Sigmoid colon (tissue), 7 donors: ENCODE measurements around the gene SLC25A11. TPM values are rescaled to one million over a fixed set of nuclear protein-coding genes. Genes with fewer than 3 reads are reported as not detected.

Experiments
- DNase-seq: peaks from one replicate; pipeline ENCODE4 v3.0.0-alpha.2; 2019
- H3K27ac ChIP-seq, 4 donors: fragments of 200-600 bp; sonication (generic); one replicate each; pipeline ENCODE4 v1.5.1; 2016 to 2019; ENCODE audit warnings: mild to moderate bottlenecking in 1 of 4
- H3K27me3 ChIP-seq, 3 donors: fragments of 200-600 bp; sonication (generic); one replicate each; pipeline ENCODE4 v1.5.1; 2019; ENCODE audit warnings: mild to moderate bottlenecking in 1 of 3
- H3K36me3 ChIP-seq, 4 donors: fragments of 200-600 bp; sonication (generic); one replicate each; pipeline ENCODE4 v1.5.1; 2016 to 2019
- H3K4me1 ChIP-seq, 4 donors: fragments of 200-600 bp; sonication (generic); one replicate each; pipeline ENCODE4 v1.5.1; 2017 to 2019
- H3K4me3 ChIP-seq, 4 donors: fragments of 200-600 bp; sonication (generic); one replicate each; pipeline ENCODE4 v1.5.1; 2017 to 2019; ENCODE audit warnings: mild to moderate bottlenecking in 2 of 4, moderate library complexity in 1 of 4
- H3K9me3 ChIP-seq, 4 donors: fragments of 200-600 bp in 3 of 4; sonication (generic) in 3 of 4; one replicate each; pipeline versions ENCODE4 v1.5.1 to v1.6.1; 2013 to 2019
- CTCF ChIP-seq, 4 experiments: fragments of 450-650 bp in 3 of 4; fragments of 200-600 bp in 1 of 4; IDR thresholded peaks; one replicate each; pipeline ENCODE4 v1.5.1; 2016 to 2019; ENCODE audit warnings: antibody characterized with exemption in 4 of 4, mild to moderate bottlenecking in 3 of 4, moderate library complexity in 2 of 4
- EP300 ChIP-seq, 4 donors: sonication (generic); formaldehyde crosslinking; IDR thresholded peaks; one replicate each; pipeline ENCODE4 v1.6.1; 2017; ENCODE audit warnings: antibody characterized with exemption in 4 of 4
- POLR2A ChIP-seq, 2 donors: fragments of 450-650 bp; IDR thresholded peaks; one replicate each; pipeline ENCODE4 v1.6.1; 2016; ENCODE audit warnings: antibody characterized with exemption in 2 of 2, mild to moderate bottlenecking in 2 of 2, moderate library complexity in 2 of 2
- POLR2AphosphoS5 ChIP-seq, 4 donors: sonication (generic); formaldehyde crosslinking; IDR thresholded peaks; one replicate each; pipeline ENCODE4 v1.6.1; 2017; ENCODE audit warnings: antibody characterized with exemption in 4 of 4
- WGBS, 2 donors: extraction: QIAGEN DNeasy Blood & Tissue Kit; methylation state at CpG; one replicate each; pipeline ENCODE4 v1.1.7; 2013; 5-methylcytosine and 5-hydroxymethylcytosine counted together
- intact Hi-C: fragments of 100-400 bp; cut with DNase I; formaldehyde crosslinking; loops from one replicate; pipeline ENCODE4 v1.15.1; 2023
- polyA plus RNA-seq, 3 donors: library from polyadenylated mRNA; stranded (reverse); fragments of 200-250 nt; gene quantifications; one replicate each; pipeline ENCODE4 v1.2.3, GENCODE V29; 2013
- total RNA-seq, 4 donors: library from RNA; depleted of rRNA; stranded (reverse); fragments of >200 nt; gene quantifications; one replicate each; pipeline ENCODE4 v1.1.0, GENCODE V29; 2016
- donor health status: healthy with polysubstance abuse.
- donor health status: Bipolar disorder and iron deficiency.
- donor health status: healthy.

SLC25A11 gene
- total and polyA plus RNA-seq, 7 donors = 41.0 to 82.8 (median 57.7) TPM

DNA sequence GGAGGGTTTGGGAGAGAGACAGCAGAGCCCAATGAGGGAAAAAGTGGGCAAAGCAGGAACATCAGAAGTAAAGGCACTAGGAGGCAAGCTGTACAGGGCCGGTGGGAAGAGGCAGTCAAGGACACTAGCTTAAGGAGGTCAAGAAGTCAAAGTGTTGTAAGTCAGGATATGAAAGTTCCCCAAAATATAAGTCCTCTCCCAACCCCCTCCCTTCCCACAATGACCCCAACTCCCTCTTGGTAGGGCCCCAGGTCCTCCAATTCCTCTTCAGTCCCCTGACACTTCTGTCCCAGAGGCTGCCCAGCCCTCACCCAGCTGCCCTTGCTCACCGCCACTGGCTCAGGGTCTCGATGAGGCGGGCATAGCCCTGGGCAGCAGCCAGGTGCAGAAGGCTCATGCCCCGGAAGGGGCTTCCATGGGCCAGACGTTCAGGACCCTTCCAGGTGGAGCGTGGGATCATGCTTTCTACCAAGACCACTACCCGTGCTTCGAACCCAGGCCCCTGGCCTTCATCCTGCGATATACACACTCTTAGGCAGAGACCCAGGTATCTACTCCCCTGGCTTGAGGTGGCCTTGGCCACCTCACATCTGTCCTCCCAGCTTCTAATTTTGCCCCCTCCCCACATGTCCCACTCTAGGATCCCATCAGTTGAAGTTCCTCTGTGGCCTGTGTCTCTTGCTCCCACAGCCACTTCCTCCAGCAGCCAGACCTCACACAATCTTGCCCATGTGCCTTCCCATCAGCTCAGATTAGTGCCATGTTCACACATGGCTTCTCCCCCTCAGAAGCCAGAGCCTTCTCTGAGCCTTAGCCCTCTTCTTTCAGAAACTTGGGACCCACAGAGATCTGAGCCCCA lies 33.6 kb upstream of the SLC25A11 start:
- Histone ChIP-seq H3K4me1 (peaks cover 0 to 33% (median 27%) of the 10 kb centered on the region in 4 donors), H3K27me3 (no peaks in the 10 kb centered on the region), H3K9me3 (no peaks in the 10 kb centered on the region), H3K27ac (peak overlapping the region in 3 of 4 donors; percentile 45 to 97 (median 48)), H3K36me3 (peaks cover 32 to 70% (median 48%) of the 10 kb centered on the region in 4 donors), H3K4me3 (no peak overlapping the region)
- WGBS, 2 donors = 91 to 93% methylated on average over 10 of the region's 10 CpGs
- TF ChIP-seq POLR2A (IDR thresholded peaks at IDR 0.05) = no peak
- TF ChIP-seq POLR2AphosphoS5 (IDR thresholded peaks at IDR 0.05) = no peak
- no peak for TF ChIP-seq EP300 (IDR thresholded peaks at IDR 0.05)
- no peak for TF ChIP-seq CTCF (IDR thresholded peaks at IDR 0.05)
- intact Hi-C loops = no loop called here
- peak; percentile 68 for DNase-seq

DNA sequence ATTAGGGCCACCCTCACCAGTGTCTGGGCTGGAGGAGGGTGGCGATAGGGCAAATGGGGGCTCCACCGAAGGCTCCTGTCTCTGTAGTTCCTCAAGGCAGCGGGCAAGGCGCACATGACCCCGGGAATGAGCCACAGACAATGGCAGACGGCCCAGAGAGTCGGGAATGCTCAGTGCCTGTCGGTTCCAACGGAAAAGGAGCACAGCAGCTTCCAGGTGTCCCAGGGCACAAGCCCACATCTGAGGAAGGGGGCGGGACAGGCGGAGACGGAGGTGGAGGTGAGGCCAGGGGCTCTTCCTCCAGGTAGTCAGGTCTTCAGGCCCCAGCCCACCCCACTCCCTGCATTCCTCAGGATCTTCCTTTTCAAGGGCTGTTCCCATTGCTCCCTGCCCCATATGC lies 32.9 kb upstream of the SLC25A11 start:
- H3K9me3 ChIP-seq = no peaks in the 10 kb centered on the region
- WGBS, 2 donors = 88 to 92% methylated on average over 12 of the region's 12 CpGs
- H3K27ac ChIP-seq = peak overlapping the region in 3 of 4 donors; percentile 45 to 97 (median 48)
- intact Hi-C loops = no loop called here
- TF ChIP-seq CTCF (IDR thresholded peaks at IDR 0.05) (no peak), EP300 (IDR thresholded peaks at IDR 0.05) (no peak), POLR2AphosphoS5 (IDR thresholded peaks at IDR 0.05) (no peak), POLR2A (IDR thresholded peaks at IDR 0.05) (no peak)
- no peak overlapping the region for H3K4me3 ChIP-seq
- peaks cover 0 to 35% (median 32%) of the 10 kb centered on the region in 4 donors for H3K4me1 ChIP-seq
- H3K27me3 ChIP-seq = no peaks in the 10 kb centered on the region
- peak; percentile 61 for DNase-seq
- peaks cover 30 to 62% (median 42%) of the 10 kb centered on the region in 4 donors for H3K36me3 ChIP-seq

- no peaks in the 10 kb centered on the region for H3K27me3 ChIP-seq
- 93 to 94% methylated on average over 12 of the region's 12 CpGs for WGBS, 2 donors
- H3K9me3 ChIP-seq = no peaks in the 10 kb centered on the region
- intact Hi-C loops = no loop called here
- peaks cover 0 to 35% (median 32%) of the 10 kb centered on the region in 4 donors for H3K4me1 ChIP-seq
- DNase-seq = peak; percentile 69
- H3K4me3 ChIP-seq = no peak overlapping the region
- H3K36me3 ChIP-seq = peaks cover 26 to 58% (median 38%) of the 10 kb centered on the region in 4 donors
- peak overlapping the region; percentile 31 to 97 (median 46) for H3K27ac ChIP-seq
- no peak for TF ChIP-seq EP300 (IDR thresholded peaks at IDR 0.05)
Observed at GRCh38 chr17:4972322-4972721, 32.5 kb upstream of the SLC25A11 start.

GRCh38 chr17:4971826-4972225 lies 32.0 kb upstream of the SLC25A11 start:
- Histone ChIP-seq H3K9me3 (no peaks in the 10 kb centered on the region), H3K27me3 (no peaks in the 10 kb centered on the region), H3K4me3 (no peak overlapping the region), H3K36me3 (peaks cover 21 to 53% (median 33%) of the 10 kb centered on the region in 4 donors), H3K4me1 (peaks cover 0 to 35% (median 32%) of the 10 kb centered on the region in 4 donors), H3K27ac (peak overlapping the region; percentile 31 to 97 (median 46))
- 91 to 93% methylated on average over 6 of the region's 6 CpGs for WGBS, 2 donors
- intact Hi-C loops = no loop called here
- TF ChIP-seq CTCF (IDR thresholded peaks at IDR 0.05) (no peak), POLR2AphosphoS5 (IDR thresholded peaks at IDR 0.05) (no peak), POLR2A (IDR thresholded peaks at IDR 0.05) (no peak), EP300 (IDR thresholded peaks at IDR 0.05) (no peak)
- peak; percentile 74 for DNase-seq

GRCh38 chr17:4970273-4970672 lies 30.4 kb upstream of the SLC25A11 start:
- DNase-seq = peak; percentile 63
- Histone ChIP-seq H3K36me3 (peaks cover 16 to 42% (median 28%) of the 10 kb centered on the region in 4 donors), H3K9me3 (no peaks in the 10 kb centered on the region), H3K27me3 (no peaks in the 10 kb centered on the region), H3K4me3 (no peak overlapping the region), H3K4me1 (peaks cover 0 to 49% (median 45%) of the 10 kb centered on the region in 4 donors), H3K27ac (peak overlapping the region; percentile 91 to 97 (median 95))
- 95 to 96% methylated on average over 8 of the region's 8 CpGs for WGBS, 2 donors
- intact Hi-C loops = loop anchor here (1.0 kb wide), 1 partner anchor 8 kb away; no protein-coding TSS in a partner anchor
- TF ChIP-seq POLR2AphosphoS5 (IDR thresholded peaks at IDR 0.05) (no peak), EP300 (IDR thresholded peaks at IDR 0.05) (no peak), CTCF (IDR thresholded peaks at IDR 0.05) (no peak), POLR2A (IDR thresholded peaks at IDR 0.05) (no peak)
